NCI-H1105 (cell line): ENCODE results near the gene CPXM1.

ENCODE experiments used
- DNase-seq: peaks from one replicate; lab custom pipeline; 2025; lab: John Stamatoyannopoulos, UW

CPXM1 gene

GRCh38 chr20:2748551-2749342, 51.7 kb downstream of the CPXM1 start:
- no peak for DNase-seq

GRCh38 chr20:2747676-2748235, 52.7 kb downstream of the CPXM1 start:
- no peak for DNase-seq

- DNase-seq: no peak
Measured at GRCh38 chr20:2746636-2747265, 53.7 kb downstream of the CPXM1 start.

GRCh38 chr20:2745936-2746635, 54.3 kb downstream of the CPXM1 start:
- DNase-seq: no peak

GRCh38 chr20:2745060-2745910, 55.1 kb downstream of the CPXM1 start:
- no peak for DNase-seq
